ENCODE results near the gene C13orf46. TPM values are rescaled to one million over a fixed set of nuclear protein-coding genes. Genes with fewer than 3 reads are reported as not detected.

The C13orf46 gene
- total RNA-seq, 2 experiments from 2014 or later = 0.21 TPM; not detected in 1

GRCh38 chr13:113980489-113981064 is 6.7 kb upstream of the C13orf46 start:
- H3K36me3 ChIP-seq (ENCODE audit: insufficient read depth, low read length) = peaks cover 6% of the 10 kb centered on the region; the same call in 1 of the 2 replicates
- H2AFZ ChIP-seq (ENCODE audit: low read length) = no peak overlapping the region
- H3K79me2 ChIP-seq (ENCODE audit: insufficient read depth, low read depth, low read length) = no peaks in the 10 kb centered on the region
- no peaks in the 10 kb centered on the region for H3K9me2 ChIP-seq (ENCODE audit: insufficient read depth, low read length)
- H4K20me1 ChIP-seq (ENCODE audit: insufficient read depth, low read length) = no peaks in the 10 kb centered on the region
- H3K4me2 ChIP-seq (ENCODE audit: low read length) = no peak overlapping the region
- H3K27ac ChIP-seq (ENCODE audit: low read depth, low read length, poor library complexity, severe bottlenecking) = no peak overlapping the region
- DNase-seq (ENCODE audit: low spot score) = no peak
- POLR2A ChIA-PET = no interaction called here
- no peaks in the 10 kb centered on the region for H3K4me1 ChIP-seq (ENCODE audit: insufficient read depth, low read length, poor library complexity, severe bottlenecking)
- H3K4me3 ChIP-seq (ENCODE audit: low read depth, low read length, poor library complexity, severe bottlenecking) = no peak overlapping the region
- H3K9me3 ChIP-seq (ENCODE audit: low read length) = no peaks in the 10 kb centered on the region
- BruUV-seq (replicated peaks) = no TSS peak
- no peak for TF ChIP-seq EZH2phosphoT487 (IDR thresholded peaks at IDR 0.05; ENCODE audit: borderline replicate concordance, low read depth, low read length)
- TF ChIP-seq, protein P1, sequence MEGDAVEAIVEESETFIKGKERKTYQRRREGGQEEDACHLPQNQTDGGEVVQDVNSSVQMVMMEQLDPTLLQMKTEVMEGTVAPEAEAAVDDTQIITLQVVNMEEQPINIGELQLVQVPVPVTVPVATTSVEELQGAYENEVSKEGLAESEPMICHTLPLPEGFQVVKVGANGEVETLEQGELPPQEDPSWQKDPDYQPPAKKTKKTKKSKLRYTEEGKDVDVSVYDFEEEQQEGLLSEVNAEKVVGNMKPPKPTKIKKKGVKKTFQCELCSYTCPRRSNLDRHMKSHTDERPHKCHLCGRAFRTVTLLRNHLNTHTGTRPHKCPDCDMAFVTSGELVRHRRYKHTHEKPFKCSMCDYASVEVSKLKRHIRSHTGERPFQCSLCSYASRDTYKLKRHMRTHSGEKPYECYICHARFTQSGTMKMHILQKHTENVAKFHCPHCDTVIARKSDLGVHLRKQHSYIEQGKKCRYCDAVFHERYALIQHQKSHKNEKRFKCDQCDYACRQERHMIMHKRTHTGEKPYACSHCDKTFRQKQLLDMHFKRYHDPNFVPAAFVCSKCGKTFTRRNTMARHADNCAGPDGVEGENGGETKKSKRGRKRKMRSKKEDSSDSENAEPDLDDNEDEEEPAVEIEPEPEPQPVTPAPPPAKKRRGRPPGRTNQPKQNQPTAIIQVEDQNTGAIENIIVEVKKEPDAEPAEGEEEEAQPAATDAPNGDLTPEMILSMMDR (conservative IDR thresholded peaks at IDR 0.05; ENCODE audit: low read length) = no peak
- intact Hi-C loops (cut with micrococcal nuclease; ENCODE audit: unreplicated experiment) = no loop called here
- CTCF ChIA-PET (ENCODE audit: unreplicated experiment) = no interaction called here

DNA sequence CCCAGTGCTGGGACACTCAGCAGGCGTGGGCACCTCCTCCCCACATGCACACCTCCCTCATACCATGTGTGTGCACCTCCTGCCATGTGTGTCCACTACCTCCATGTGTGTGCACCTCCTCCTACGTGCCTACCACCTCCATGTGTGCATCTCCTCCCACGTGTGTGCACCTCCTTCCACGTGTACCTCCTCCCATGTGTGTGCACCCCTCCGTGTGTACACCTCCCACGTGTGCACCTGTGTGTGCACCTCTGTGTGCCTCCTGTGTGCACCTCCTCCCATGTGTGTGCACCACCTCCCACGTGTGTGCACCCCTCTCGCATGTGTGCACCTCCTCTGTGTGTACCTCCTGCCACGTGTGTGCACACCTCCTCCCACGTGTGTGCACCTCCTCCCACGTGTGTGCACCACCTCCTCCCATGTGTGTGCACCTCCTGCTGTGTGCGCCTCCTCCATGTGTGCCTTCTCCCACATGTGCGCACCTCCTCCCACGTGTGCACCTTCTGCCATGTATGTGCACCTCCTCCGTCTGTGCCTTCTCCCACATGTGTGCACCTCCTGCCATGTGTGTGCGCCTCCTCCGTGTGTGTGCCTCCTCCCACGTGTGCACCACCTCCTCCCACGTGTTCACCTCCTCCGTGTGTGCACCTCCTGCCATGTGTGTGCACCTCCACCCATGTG is 6.1 kb upstream of the C13orf46 start:
- no peak overlapping the region for H3K4me3 ChIP-seq (ENCODE audit: low read depth, low read length, poor library complexity, severe bottlenecking)
- H3K4me1 ChIP-seq (ENCODE audit: insufficient read depth, low read length, poor library complexity, severe bottlenecking) = no peaks in the 10 kb centered on the region
- H2AFZ ChIP-seq (ENCODE audit: low read length) = no peak overlapping the region
- no peaks in the 10 kb centered on the region for H3K9me3 ChIP-seq (ENCODE audit: low read length)
- H3K4me2 ChIP-seq (ENCODE audit: low read length) = no peak overlapping the region
- H4K20me1 ChIP-seq (ENCODE audit: insufficient read depth, low read length) = no peaks in the 10 kb centered on the region
- TF ChIP-seq, protein P1 (conservative IDR thresholded peaks at IDR 0.05; ENCODE audit: low read length) = no peak
- no peak for TF ChIP-seq EZH2phosphoT487 (IDR thresholded peaks at IDR 0.05; ENCODE audit: borderline replicate concordance, low read depth, low read length)
- BruUV-seq (replicated peaks) = no TSS peak
- intact Hi-C loops (cut with micrococcal nuclease; ENCODE audit: unreplicated experiment) = no loop called here
- no peak for DNase-seq (ENCODE audit: low spot score)
- ChIA-PET CTCF (ENCODE audit: unreplicated experiment) (no interaction called here), POLR2A (no interaction called here)
- H3K9me2 ChIP-seq (ENCODE audit: insufficient read depth, low read length) = no peaks in the 10 kb centered on the region
- peaks cover 6% of the 10 kb centered on the region; the same call in 1 of the 2 replicates for H3K36me3 ChIP-seq (ENCODE audit: insufficient read depth, low read length)
- H3K27ac ChIP-seq (ENCODE audit: low read depth, low read length, poor library complexity, severe bottlenecking) = no peak overlapping the region
- no peaks in the 10 kb centered on the region for H3K79me2 ChIP-seq (ENCODE audit: insufficient read depth, low read depth, low read length)

Data from OCI-LY7 (cell line).